Ammon's horn (tissue), 1 donor: ENCODE measurements around the gene CLIC6.
"Not testable (repeated sequence)": the region's sequence is repeated elsewhere in the genome, so short reads cannot be mapped to it uniquely, and the experiment has no call there.

ENCODE experiments used
- DNase-seq: peaks from one replicate; pipeline ENCODE4 v3.0.0-alpha.2; 2016; ENCODE audit warnings: low spot score

CLIC6 gene

GRCh38 chr21:34653522-34653921, 15.3 kb upstream of the CLIC6 start:
- no peak for DNase-seq

GRCh38 chr21:34661848-34662247, 6.9 kb upstream of the CLIC6 start:
- no peak for DNase-seq

DNA sequence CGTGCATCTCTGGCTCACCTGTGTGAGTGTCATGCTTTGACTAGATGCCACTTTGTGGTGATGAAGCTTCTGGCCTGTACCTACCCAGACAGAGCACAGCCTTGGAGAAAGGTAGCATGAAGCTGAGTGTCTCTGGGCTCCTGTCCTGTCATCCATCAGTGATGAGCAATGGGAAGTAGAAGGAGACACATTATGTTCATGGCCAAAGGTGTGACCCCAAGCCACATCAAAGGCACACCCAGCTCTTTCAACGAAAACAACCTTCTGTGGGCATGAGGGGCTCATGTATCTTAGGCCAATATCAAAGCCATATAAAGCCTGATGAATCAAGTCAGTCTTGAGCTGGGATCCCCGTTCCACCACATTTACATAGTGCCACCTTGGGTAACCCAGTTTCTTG, 1.0 kb upstream of the CLIC6 start:
- DNase-seq = no peak

GRCh38 chr21:34669149-34669879, 520 bp downstream of the CLIC6 start:
- DNase-seq = no peak

DNA sequence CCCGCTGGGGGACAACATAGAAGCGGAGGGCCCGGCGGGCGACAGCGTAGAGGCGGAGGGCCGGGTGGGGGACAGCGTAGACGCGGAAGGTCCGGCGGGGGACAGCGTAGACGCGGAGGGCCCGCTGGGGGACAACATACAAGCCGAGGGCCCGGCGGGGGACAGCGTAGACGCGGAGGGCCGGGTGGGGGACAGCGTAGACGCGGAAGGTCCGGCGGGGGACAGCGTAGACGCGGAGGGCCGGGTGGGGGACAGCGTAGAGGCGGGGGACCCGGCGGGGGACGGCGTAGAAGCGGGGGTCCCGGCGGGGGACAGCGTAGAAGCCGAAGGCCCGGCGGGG, 1.1 kb downstream of the CLIC6 start:
- not testable (repeated sequence) for DNase-seq

DNA sequence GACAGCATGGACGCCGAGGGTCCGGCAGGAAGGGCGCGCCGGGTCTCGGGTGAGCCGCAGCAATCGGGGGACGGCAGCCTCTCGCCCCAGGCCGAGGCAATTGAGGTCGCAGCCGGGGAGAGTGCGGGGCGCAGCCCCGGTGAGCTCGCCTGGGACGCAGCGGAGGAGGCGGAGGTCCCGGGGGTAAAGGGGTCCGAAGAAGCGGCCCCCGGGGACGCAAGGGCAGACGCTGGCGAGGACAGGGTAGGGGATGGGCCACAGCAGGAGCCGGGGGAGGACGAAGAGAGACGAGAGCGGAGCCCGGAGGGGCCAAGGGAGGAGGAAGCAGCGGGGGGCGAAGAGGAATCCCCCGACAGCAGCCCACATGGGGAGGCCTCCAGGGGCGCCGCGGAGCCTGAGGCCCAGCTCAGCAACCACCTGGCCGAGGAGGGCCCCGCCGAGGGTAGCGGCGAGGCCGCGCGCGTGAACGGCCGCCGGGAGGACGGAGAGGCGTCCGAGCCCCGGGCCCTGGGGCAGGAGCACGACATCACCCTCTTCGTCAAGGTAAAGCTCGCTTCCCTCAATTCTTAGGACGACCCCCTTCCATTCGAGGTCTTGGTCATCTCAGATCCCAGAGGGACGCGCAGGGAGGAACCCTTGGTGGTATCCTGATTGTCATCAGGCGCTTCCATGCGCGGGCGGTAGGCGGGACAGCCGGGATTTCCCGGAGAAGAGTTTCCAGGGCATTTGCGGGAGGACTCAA, 1.6 kb downstream of the CLIC6 start:
- DNase-seq = no peak

GRCh38 chr21:34670962-34671348, 2.2 kb downstream of the CLIC6 start:
- no peak for DNase-seq

GRCh38 chr21:34671462-34671861, 2.7 kb downstream of the CLIC6 start:
- DNase-seq = no peak

GRCh38 chr21:34671891-34672290, 3.1 kb downstream of the CLIC6 start:
- DNase-seq = no peak

DNA sequence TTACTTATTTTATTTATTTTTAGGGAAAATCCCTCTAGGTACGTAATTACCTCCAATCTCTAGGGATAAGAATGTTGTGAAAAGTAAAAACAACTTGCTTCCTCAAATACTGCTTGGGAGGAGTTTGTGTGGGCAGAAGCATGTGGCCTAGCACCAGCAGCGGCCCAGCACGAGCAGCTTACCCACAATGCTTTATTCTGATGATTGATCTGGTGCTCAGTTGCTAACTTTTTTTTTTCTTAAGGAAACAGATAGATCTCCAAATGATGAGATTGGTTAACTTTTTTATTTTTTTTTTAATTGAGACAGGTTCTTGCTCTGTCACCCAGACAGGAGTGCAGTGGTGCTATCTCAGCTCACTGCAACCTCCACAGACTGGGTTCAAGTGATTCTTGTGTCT, 4.2 kb downstream of the CLIC6 start:
- no peak for DNase-seq

DNA sequence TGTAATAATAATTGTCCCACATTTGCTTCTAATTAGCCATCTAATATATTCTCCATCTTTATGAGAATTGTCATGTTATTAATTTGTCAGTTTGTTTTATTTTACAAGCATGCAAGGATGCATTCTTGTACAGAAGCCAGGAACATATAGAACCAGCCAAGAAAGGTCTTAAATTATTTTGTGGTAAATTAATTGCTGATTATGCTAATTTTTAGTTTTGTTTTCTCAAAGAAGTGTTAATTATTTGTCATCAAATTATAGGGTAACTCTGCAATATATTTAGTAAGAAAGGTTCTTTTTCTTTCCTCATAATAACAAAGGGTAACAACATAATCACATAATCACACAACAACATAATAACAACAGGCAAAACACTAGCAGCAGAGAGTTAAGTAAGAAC, 5.7 kb downstream of the CLIC6 start:
- DNase-seq = no peak

GRCh38 chr21:34675871-34676270, 7.1 kb downstream of the CLIC6 start:
- no peak for DNase-seq

- DNase-seq = no peak
Measured at GRCh38 chr21:34679051-34679450, 10.3 kb downstream of the CLIC6 start.

GRCh38 chr21:34684174-34684876, 15.5 kb downstream of the CLIC6 start:
- DNase-seq = no peak

DNA sequence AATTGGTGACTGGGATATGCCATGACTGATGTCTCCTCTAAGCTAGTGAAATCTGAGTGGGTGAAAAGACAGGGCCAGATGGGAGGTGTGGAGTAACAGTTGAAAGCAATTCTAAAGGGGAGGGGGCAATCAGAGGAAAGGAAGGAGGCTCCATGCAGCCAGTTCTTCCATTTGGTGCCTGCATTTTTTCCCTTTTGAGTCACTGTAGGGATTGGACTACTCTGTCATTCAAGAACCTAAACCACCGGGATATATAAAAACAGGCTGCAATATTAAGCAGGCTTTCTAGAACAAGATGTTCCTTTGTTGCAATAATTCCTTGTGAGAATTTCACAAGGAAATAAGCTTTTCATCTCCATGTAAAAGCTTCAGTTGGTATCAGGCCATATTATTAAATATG, 18.3 kb downstream of the CLIC6 start:
- DNase-seq = no peak

GRCh38 chr21:34687745-34688144, 19.0 kb downstream of the CLIC6 start:
- no peak for DNase-seq

GRCh38 chr21:34688145-34688544, 19.4 kb downstream of the CLIC6 start:
- no peak for DNase-seq

DNA sequence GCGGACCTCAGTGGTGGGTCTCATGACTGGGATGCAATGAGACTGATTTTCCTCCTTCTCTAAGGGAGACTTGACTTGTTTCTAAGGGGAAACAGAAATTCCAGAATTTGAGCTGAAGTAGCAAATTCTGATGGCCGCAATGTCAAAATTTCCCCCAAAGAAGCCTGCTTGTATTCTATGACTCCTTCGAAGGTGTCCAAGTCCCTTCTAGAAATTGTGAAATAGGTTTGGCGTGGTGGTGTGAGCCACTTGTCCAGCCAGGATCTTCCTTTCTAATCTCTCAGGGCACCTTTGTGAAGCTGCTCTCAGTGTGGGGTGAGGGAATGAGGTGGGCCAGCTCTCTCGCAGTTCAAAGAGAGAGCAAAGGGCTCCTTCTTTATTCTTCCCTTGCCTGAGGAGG, 19.9 kb downstream of the CLIC6 start:
- DNase-seq = no peak

DNA sequence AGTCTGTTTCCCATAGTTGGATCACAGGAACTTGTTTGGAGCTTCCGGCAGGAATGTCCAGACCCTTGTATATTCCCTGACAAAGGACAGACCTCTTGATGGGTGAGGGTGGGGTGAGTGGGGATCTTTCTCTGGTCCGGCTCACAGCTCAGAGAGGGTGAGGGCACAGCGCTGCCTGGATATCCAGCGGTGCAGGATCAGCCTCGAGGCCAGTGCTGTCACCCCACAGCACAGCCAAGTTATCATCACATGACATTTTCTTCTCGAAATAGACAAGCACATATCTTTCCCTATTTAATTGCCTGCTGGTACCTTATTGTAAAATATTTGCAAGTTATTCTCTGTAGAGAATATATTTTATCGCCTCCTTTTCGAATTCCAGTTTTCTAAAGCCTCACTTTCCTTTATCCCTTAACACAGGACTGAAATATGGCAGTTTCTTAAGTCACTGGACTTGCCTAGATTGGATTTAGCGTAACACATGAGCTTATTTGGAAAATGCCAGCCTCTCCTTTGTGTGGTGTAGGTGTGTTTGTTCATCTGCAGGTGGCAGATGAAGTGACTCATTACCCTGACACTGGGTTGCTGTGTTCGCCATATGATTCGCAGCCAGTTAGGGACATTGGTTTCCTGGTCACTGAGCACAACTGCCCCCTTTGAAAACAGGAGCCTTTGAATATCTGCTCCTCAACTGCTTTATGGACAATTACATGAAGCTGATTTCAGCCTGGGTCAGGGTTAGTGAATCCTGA, 21.4 kb downstream of the CLIC6 start:
- no peak for DNase-seq

DNA sequence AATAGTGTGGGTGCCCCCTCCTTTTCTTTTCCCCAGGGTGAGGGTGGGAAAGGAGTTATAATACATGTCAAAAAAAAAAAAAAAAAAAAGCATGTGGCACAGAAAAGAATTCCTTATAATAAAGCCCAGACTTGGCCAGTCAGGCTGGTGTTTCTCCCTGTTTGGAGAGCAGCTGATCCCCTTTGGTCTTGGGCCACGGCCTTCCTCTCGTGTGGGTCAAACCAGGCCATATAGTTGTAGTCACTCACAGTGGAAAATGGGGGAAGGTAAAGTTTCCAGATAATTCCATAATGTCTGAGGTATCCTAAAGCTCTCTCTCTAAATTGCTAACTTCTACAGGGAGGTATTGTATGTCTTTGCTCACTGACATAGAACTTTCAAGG, 22.0 kb downstream of the CLIC6 start:
- no peak for DNase-seq

- no peak for DNase-seq
Measured at GRCh38 chr21:34691390-34692032, 22.7 kb downstream of the CLIC6 start.

- no peak for DNase-seq
Measured at GRCh38 chr21:34692458-34693020, 23.7 kb downstream of the CLIC6 start.
